IPS-NIHi7 (cell line): ENCODE data around the gene PARG.
A peak's percentile ranks its signal among the peaks of the same experiment; 100 is the strongest.
"Not testable (repeated sequence)": the region's sequence is repeated elsewhere in the genome, so short reads cannot be mapped to it uniquely, and the experiment has no call there.

Experiments
- DNase-seq: peaks from one replicate; pipeline ENCODE4 v3.0.0; 2012; ENCODE audit warnings: mixed read lengths; ENCODE audit errors: extremely low spot score

The PARG gene

DNA sequence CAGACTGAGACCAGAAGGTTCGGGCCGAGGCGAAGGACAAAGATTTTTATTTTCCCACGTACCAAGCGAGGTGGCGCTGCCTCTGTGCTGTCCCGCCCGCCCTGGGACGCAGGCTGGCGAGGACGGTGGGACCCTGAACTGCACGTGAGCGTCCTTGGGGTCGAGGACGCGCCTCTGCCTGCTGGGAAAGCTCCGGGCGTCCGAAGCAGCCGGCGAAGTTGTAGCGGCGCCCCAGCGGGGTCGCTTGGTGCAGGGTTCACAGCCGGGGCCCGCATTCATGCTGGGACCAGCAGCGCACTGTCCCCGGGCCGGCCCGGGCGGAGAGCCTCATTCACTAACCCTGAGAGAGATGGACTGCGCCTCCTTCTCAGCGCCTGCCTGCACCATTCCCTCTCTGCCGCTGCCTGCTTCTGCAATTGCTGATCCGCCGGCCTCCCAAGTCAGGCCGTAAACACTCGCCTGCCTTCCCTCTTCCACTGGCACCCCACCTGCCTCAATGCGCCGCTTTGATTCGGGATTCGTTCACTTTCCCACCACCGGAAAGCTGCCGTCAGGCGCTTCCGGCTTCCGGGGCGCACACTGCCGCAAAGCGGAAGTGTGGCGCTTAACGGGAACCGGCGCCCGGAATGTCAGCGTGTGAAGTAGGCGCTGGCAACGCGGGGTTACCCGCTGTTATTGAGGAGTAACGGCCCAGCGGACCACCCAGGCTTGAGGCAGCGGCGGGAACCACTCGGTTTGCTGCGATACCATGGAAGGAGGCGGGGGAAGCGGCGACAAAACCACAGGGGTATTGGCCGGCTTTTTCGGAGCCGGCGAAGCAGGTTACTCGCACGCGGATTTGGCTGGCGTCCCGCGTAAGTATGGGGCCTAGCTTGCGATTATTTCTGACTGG lies at the start of gene PARG, which contains the start of gene TIMM23B:
PARG (minus strand) TSS at position 581 of the 892 bp plus-strand sequence; CDS start at position 279, 302 bp downstream.
TIMM23B (plus strand) TSS at position 607 of the 892 bp plus-strand sequence; CDS start at position 749, 142 bp downstream.
- DNase-seq, result peak; percentile 54

DNA sequence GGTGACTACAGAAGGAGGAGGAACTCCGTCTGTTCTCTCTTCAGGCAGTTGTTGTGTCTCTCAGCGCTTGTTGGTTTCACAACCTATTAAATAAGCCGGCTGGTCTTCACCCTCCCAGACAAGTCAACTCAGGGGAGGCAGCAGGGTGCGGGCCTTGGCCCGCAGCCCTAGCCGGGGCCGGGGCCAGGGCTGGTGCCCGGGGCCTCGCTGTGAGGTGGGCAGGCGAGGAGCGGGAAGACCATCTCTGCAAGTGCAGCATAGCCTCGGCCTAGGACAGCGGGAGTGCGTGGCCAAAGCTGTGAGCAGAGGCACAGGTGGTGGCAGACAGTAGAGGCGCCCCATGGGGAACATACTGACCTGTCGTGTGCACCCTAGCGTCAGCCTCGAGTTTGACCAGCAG lies 46.5 kb upstream of the PARG start, which contains the start of gene AGAP6:
AGAP6 (plus strand) TSS at position 31 of the 400 bp plus-strand sequence; CDS start at position 341, 310 bp downstream.
- not testable (repeated sequence) for DNase-seq

DNA sequence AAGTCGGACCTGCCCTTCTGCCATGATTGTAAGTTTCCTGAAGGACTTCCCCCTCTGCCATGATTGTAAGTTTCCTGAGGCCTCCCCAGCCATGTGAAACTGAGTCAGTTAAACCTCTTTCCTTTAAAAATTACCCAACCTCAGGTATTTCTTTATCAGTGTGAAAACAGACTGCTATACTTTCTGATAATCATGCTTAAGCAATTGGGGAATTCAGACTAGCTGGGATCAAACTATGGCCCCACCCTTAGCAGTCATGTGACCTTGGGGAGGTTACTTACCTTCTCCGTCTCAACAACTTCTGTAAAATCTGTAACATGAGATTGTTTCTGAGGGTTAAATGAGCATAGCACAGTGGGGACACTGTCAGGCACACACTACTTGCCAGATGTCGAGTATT lies 45.4 kb upstream of the PARG start:
- not testable (repeated sequence) for DNase-seq

DNA sequence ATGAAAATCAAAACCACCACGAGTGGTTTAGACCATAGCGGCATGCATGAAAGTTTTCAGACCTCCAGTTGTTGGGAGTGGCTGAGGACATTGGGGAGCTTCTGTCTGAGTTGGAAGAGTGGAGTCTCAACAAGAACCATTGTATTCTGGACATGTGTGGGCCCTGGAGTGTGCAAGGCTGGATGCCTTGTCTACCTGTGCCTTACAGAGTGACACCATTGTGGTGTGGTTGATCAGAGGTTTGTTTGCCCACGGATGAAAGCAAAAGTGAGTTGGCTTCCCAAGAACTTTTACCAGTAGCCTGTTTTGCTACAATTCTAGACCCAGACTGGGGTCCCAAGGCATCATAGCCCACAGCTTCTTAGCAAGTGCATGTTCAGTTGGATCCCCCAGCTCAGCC lies 35.9 kb upstream of the PARG start:
- DNase-seq, result not testable (repeated sequence)

DNA sequence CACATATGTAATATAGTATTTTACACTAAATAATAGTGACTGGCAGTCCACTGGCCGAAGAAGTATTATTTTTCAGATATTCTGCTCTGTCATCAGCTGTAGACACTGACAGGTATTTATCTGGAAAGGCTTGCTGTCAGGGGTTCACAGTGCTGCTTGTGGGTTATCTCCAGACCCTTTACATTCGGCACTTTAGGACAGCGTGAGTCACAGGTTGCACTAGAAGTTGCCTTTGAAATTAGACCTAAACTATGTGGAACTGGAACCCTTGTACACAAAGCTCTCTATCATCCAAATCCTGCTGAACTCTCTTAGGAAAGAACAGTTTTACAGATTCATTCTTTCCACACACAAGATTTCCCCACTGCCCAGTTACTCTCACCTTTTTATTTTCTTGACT lies 30.3 kb upstream of the PARG start:
- not testable (repeated sequence) for DNase-seq

DNA sequence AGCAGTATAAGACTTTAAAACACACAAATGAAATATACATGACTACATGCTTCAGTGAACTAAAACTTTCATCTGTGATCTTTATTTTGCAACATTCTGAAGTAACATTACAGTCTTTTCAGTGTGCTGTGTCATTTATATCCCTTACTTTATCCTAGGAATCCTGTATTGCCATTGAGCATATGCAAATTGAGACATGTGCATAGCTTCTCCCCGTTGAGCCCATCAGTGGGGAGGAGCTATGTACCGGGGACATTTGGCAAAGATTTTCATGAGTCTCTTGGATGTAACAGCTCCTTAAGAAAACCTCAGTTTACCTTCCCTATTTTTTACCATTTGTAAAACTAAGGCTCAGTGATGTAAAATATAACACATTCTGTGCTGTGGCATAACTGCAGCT lies 29.6 kb upstream of the PARG start:
- not testable (repeated sequence) for DNase-seq

DNA sequence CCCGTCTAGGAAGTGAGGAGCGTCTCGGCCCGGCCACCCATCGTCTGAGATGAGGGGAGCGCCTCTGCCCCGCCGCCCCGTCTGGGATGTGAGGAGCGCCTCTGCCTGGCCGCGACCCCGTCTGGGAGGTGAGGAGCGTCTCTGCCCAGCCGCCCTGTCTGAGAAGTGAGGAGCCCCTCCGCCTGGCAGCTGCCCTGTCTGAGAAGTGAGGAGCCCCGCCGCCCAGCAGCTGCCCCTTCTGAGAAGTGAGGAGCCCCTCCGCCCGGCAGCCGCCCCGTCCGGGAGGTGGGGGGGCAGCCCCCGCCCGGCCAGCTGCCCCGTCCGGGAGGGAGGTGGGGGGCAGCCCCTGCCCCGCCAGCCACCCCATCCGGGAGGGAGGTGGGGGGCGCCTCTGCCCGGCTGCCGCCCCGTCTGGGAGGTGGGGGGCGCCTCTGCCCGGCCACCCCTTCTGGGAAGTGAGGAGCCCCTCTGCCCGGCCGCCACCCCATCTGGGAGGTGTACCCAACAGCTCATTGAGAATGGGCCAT lies 28.6 kb upstream of the PARG start:
- DNase-seq, result not testable (repeated sequence)

DNA sequence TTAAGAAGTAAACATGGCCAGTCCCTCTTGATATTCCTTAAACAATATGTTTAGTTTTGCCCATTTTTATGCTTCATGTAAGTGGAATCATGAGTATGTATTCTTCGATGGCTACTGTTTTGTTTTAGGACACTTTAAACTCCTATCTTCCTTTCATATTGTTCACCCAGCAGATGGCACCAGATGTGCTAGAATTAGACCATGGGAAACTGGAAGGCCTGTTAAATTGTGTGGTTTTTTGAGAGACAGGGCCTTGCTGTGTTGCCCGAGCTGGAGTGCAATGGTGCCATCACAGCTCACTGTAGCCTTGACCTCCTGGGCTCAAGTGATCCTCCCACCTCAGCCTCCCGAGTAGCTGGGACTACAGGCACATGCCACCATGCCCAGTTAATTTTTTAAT lies 11.3 kb upstream of the PARG start:
- not testable (repeated sequence) for DNase-seq

DNA sequence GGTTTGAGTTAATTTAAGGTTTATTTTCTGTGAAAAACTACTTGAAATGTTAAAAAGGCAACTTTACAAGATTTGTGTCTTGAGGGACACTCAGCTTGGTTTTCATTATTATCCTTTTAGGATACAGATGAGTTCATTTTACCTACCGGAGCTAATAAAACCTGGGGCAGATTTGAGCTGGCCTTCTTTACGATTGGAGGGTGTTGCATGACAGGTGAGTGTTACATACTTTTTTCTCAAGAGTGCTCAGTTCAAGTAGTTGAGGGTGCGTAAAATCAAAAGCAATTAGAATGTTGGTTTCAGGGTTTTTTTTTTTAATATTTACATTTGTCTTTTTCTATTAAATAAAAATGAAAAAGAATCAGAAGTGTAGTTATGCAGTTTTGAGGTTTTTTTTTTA lies 10.2 kb upstream of the PARG start:
- not testable (repeated sequence) for DNase-seq

DNA sequence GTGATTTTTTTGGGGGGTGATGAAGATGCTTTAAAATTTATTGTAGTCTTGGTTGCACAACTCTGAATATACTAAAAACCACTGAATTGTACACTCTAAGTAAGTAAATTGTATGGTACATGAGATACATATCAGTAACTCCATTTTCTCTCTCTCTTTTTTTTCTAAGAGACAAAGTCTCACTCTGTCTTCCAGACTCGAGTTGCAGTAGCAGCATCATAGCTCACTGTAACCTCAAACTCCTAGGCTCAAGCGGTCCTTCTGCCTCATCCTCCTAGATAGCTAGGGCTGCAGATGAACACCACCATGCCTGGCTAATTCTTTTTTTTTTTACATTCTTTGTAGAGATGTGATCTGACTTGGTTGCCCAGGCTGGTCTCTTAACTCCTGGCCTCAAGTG lies 6.9 kb upstream of the PARG start:
- DNase-seq, result not testable (repeated sequence)

DNA sequence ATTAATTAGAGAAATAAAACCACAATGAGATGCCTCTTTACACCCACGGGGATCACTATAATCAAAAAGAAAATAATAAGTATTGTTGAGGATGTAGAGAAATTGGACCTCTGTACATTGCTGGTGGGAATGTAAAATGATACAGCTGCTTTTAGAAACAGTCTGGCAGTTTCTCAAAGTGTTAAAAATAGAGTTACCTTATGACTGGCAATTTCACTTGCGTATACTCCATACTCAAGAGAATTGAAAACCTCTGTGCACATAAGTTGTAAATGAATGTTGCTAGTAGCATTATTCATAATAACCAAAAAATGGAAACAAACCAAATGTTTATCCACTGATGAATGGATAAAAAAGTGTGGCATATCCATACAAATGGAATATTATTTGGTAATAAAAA lies 6.3 kb upstream of the PARG start:
- DNase-seq, result not testable (repeated sequence)

DNA sequence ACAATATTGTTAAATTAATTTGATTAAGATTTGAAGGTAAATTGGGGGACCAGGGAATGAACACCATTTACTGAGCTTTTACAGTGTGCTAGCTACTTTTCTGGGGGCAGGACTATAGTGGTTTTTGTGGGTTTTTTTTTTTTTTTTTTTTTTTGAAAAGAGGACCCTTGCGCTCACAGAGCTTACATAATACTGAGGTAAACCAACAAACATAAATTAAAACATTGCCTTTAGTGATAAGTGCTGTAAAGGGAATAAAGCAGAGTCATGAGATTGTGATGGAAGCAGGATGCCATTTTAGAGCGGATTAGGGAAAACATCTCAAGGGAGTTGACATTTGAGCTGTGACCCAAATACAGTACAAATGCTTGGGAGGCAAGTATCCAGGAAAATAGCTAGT lies 1.8 kb upstream of the PARG start:
- DNase-seq, result not testable (repeated sequence)

DNA sequence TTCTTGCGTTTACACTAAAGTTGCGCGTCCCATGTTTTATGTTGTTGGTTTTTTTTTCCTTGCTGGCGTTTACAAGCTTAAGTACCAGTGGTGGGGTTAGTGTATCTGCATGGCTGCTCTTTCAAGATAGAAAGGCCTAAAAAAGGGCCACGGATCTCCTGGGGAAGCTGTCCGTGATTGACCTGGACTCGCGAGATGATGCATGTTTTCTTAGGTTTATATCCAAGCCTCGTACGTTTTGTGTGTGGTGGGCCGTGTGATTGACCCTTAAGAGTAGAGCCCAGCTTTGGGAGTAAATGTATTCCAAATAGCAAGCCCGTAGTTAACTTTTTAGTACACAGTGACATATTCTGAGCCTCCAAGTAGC lies 495 bp upstream of the PARG start:
- not testable (repeated sequence) for DNase-seq

DNA sequence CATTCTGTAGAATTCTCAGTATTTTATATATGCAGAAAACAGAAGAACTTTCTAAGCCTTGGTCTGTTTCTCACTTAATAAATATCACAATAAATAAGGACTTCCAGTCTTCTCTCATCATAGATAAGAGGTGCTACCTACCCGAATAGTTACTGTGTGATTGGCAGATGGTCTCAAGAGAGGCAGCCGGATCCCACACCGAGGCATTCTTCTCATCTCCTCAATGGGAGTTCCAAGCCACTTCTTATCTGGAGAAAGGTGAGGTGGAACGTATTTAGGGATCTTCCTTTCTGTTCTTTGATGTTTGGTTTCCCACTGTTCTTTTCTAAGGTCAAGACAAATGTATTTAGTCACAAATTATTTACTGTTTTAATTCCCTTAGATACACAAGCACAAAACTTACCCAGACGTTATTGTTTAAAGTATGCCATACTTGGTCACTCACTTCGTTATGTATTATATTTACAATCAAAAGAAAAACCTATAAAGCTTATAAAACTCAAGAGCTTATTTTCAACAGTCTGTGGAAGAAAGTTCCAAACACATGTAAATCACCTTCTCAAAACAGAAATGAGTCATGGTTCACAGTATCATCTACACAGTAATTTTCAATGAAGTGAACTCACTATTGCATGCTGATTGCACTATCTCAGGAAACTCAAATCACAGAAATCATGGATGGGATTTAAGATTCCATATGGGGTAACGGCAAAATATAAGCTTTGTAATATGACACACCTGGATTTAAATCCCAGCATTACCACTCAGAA lies 9.7 kb downstream of the PARG start:
- DNase-seq, result not testable (repeated sequence)

DNA sequence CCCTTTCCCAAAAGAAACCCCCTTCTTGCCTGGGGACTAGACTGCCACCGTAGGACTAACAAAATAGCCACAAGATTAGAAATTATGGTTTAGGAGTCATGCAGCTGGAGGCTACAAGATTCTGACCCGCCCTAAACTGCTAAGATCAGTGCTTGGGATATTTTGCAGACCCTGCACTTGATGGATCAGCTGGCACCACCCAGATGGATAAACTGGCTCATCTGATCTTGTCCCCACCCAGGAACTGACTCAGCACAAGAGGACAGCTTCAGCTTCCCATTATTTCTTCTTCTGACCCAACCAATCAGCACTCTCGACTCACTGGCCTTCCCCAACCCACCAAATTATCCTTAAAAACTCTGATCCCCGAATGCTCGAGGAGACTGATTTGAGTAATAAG lies 10.6 kb downstream of the PARG start:
- not testable (repeated sequence) for DNase-seq

DNA sequence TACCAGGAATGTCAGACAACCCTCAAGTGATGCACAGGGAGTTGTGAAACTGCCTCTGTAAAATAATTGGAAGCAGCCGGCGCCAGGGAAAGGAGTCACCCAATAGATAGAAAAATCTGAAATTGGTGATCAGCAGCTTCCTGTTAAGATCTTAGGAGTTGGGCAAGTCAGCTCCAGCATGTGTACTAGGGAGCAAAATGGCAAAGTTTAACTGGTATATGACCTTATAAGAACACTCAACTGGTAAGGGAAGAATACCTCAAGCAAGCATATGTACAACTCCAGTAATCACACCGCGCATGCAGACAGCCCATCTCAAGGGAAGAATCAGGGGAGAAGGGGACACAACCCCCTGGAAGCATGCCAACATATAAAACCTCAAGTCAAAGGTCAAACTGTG lies 18.3 kb downstream of the PARG start:
- DNase-seq, result not testable (repeated sequence)

DNA sequence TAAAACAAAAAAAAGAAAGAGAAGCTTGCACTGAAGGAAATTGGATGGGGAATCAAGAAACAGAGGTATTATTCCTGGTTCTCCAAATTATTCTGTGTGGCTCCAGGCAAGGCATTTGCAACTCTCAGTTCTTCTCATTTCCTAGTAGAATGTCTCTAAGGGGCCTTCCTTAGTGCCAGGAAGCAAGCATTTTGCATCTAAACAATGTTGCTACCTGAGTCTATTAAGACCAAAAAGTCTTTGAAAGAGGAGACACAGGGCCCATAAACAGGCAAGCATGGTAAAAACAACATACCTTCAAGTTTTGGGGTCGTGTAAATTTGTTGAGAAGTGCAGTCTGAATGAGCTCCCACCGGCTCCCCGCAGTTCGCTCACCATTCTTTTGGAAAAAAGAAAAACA lies 19.8 kb downstream of the PARG start:
- peak; percentile 7 for DNase-seq

DNA sequence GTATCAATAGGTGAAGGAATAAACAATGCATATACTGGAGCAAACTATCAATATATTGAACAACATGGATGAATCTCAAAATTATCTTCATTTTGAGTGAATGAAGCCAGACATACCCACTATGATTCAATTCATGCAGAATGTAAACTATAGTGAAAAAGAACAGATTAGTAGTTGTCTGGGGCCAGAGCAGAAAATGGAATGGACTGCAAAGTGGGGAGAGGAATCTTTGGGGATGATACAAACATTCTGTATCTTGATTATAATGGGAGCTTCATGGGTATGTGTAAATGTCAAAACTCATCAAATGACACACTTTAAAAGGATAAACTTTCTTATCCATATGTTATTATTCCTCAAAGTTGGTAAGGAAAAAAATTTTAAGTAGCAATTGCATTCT lies 23.9 kb downstream of the PARG start:
- DNase-seq, result not testable (repeated sequence)

DNA sequence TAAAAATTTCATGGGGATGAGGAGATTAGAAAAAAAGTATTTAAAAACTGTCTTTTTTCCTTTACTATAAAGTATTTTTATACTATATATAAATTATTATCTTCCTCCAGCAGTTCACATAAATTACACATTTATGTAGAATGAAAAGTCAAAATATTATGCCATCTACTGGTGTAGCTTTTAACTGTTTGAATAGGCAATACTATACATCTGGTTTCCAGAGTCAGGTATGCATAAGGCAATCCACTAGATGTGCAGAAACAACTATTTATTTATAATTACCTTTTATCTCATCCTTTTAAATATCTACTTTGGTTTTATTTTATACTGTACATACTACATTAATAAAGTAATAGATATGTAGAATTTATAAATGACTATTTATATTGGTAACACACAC lies 25.4 kb downstream of the PARG start:
- DNase-seq, result not testable (repeated sequence)

DNA sequence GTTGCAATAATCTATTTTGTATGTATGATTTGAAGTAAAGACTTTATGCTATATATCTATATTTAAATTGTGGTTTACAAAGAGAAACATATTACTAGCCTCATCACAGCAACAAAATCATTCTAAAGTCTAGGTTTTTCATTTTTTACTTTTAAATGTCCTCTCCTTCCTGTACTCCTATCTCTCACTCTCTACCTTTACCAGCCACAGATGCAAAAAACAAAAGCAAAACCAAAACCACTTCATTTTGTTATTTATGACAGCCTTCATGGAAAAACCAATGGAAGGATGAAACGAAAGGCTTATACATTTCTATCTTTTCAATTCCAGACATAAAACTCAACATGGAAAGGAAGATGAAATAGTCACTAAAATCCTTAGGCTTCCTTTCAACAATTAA lies 31.5 kb downstream of the PARG start:
- not testable (repeated sequence) for DNase-seq

DNA sequence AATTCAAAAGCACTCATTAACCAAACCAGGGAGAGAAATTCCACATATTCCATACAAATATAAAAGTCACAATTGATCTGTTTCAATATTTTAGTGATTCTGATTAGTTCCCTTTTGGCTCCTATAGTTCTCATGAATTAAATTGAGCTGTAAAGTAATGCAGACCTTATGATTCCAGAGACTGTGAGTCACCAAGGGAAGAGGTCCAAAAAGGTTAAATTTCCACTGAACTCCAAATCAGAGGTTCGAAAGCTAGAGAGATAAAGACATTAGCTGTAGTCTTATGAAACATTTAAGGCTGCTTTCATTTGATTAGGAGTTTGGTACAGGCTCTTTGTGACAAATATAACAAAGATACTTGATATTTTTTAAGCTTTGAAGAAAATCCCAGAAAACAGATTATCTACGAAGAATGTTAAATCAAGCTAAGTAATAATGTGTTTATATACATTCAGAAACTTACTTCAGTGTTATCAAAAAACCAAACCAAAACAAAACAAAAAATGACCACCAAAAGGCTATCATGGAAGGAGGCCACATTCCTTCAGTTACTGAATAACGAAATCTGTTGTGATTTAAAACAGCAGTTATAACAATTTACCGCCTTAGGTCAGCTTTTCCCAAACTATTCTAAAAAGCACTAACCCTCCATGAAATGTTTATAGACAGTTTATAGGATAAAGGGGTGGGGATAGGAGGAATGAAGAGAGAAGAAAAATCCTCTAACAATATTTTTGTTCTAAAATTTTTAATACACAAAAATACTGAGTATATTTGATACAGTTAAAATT lies 33.3 kb downstream of the PARG start:
- DNase-seq, result not testable (repeated sequence)
